OCI-LY1 (cell line): ENCODE results near the gene DPH2.

ENCODE experiments used
- H2AFZ ChIP-seq: fragments of 200-600 bp; sonication (generic), shearing (Covaris generic); 2 replicates; pipeline ENCODE4 v1.6.0; 2014; ENCODE audit warnings: antibody characterized with exemption, mild to moderate bottlenecking, low read length
- H3F3A ChIP-seq: fragments of 200-600 bp; sonication (generic), shearing (Covaris generic); 2 replicates; pipeline ENCODE4 v1.6.0; 2014; ENCODE audit warnings: mild to moderate bottlenecking, antibody characterized with exemption, low read length, moderate library complexity; ENCODE audit not compliant: insufficient read depth
- H3K27ac ChIP-seq: fragments of 200-600 bp; sonication (generic); 2 replicates; pipeline ENCODE4 v1.5.1; 2014; ENCODE audit warnings: low read length, mixed run types, mild to moderate bottlenecking, low read depth; ENCODE audit not compliant: poor library complexity, severe bottlenecking
- H3K27me3 ChIP-seq: fragments of 200-600 bp; sonication (generic); 2 replicates; pipeline ENCODE4 v1.6.0; 2014; ENCODE audit warnings: antibody characterized with exemption, mild to moderate bottlenecking, low read length, moderate library complexity; ENCODE audit not compliant: insufficient read depth
- H3K36me3 ChIP-seq: fragments of 200-600 bp; sonication (generic); 2 replicates; pipeline ENCODE4 v1.6.1; 2014; ENCODE audit warnings: mild to moderate bottlenecking, antibody characterized with exemption, low read length, moderate library complexity, mixed read lengths; ENCODE audit not compliant: insufficient read depth
- H3K4me1 ChIP-seq: fragments of 200-600 bp; sonication (generic); 2 replicates; pipeline ENCODE4 v1.5.1; 2014; ENCODE audit warnings: mild to moderate bottlenecking, low read length, moderate library complexity; ENCODE audit not compliant: insufficient read depth, severe bottlenecking
- H3K4me2 ChIP-seq: fragments of 200-600 bp; sonication (generic), shearing (Covaris generic); 2 replicates; pipeline ENCODE4 v1.6.1; 2014; ENCODE audit warnings: low read length
- H3K4me3 ChIP-seq: fragments of 200-600 bp; sonication (generic); 2 replicates; pipeline ENCODE4 v1.5.1; 2014; ENCODE audit warnings: low read length, low read depth, mild to moderate bottlenecking, mixed read lengths; ENCODE audit not compliant: poor library complexity, severe bottlenecking
- H3K79me2 ChIP-seq: fragments of 200-600 bp; shearing (Covaris generic); 2 replicates; pipeline ENCODE4 v1.6.1; 2016; ENCODE audit warnings: mixed run types, low read length, mixed read lengths; ENCODE audit not compliant: insufficient read depth
- H3K9ac ChIP-seq: fragments of 200-600 bp; sonication (generic), shearing (Covaris generic); 2 replicates; pipeline ENCODE4 v1.6.1; 2014; ENCODE audit warnings: mild to moderate bottlenecking, low read length, mixed read lengths
- H3K9me2 ChIP-seq: fragments of 200-600 bp; sonication (generic), shearing (Covaris generic); 2 replicates; pipeline ENCODE4 v1.6.1; 2014; ENCODE audit warnings: low read depth, mild to moderate bottlenecking, low read length, mixed read lengths
- H3K9me3 ChIP-seq: fragments of 200-600 bp; shearing (Covaris generic); 2 replicates; pipeline ENCODE4 v1.6.1; 2014; ENCODE audit warnings: low read length, mixed read lengths
- H4K20me1 ChIP-seq: fragments of 200-600 bp; sonication (generic), shearing (Covaris generic); 2 replicates; pipeline ENCODE4 v1.6.0; 2016; ENCODE audit warnings: mild to moderate bottlenecking, low read length; ENCODE audit not compliant: insufficient read depth
- CTCF ChIP-seq: fragments of 200-600 bp; sonication (generic), shearing (Covaris generic); IDR thresholded peaks from 2 replicates; pipeline ENCODE4 v1.5.1; 2017; ENCODE audit warnings: mild to moderate bottlenecking, antibody characterized with exemption, low read length, moderate library complexity, mixed read lengths
- EZH2 ChIP-seq: fragments of 200-600 bp; sonication (generic), shearing (Covaris generic); IDR thresholded peaks from 2 replicates; pipeline ENCODE4 v1.8.0; 2017; ENCODE audit warnings: borderline replicate concordance, mixed run types, mild to moderate bottlenecking, antibody characterized with exemption, low read length, moderate library complexity, mixed read lengths

Gene DPH2

GRCh38 chr1:43970911-43971310 lies 1.1 kb downstream of the DPH2 start:
- Histone ChIP-seq H3K4me3 (peak overlapping the region; percentile 89), H3K9ac (peak overlapping the region; percentile 69; the same call in 1 of the 2 replicates)

GRCh38 chr1:43971336-43971980 lies 1.6 kb downstream of the DPH2 start:
- H3K4me3 ChIP-seq: no peak overlapping the region
- no peak overlapping the region; the same call in 1 of the 2 replicates for H3K4me2 ChIP-seq
- H3K36me3 ChIP-seq: peaks cover 32% of the 10 kb centered on the region

More at GRCh38 chr1:43970911-43971310, 1.1 kb downstream of the DPH2 start:
- Histone ChIP-seq H3K4me1 (peaks cover 25% of the 10 kb centered on the region), H3K9me2 (no peaks in the 10 kb centered on the region), H3K9me3 (no peaks in the 10 kb centered on the region), H3K27ac (no peak overlapping the region), H3K79me2 (no peaks in the 10 kb centered on the region), H3K27me3 (no peaks in the 10 kb centered on the region), H3K36me3 (peaks cover 27% of the 10 kb centered on the region), H3K4me2 (peak overlapping the region; percentile 77), H2AFZ (no peak overlapping the region), H4K20me1 (no peaks in the 10 kb centered on the region), H3F3A (no peaks in the 10 kb centered on the region)
- no peak for TF ChIP-seq EZH2
- no peak for TF ChIP-seq CTCF

GRCh38 chr1:43973981-43974442 lies 4.2 kb downstream of the DPH2 start:
- peaks cover 47% of the 10 kb centered on the region for H3K4me1 ChIP-seq
- H3K27ac ChIP-seq: peak overlapping the region; percentile 60
- H3K9me3 ChIP-seq: no peaks in the 10 kb centered on the region
- peak overlapping the region; percentile 95 for H3K4me3 ChIP-seq
- no peak overlapping the region for H2AFZ ChIP-seq
- H3K9me2 ChIP-seq: no peaks in the 10 kb centered on the region
- peaks cover 4% of the 10 kb centered on the region; the same call in 1 of the 2 replicates for H3F3A ChIP-seq
- no peaks in the 10 kb centered on the region for H3K79me2 ChIP-seq
- H4K20me1 ChIP-seq: no peaks in the 10 kb centered on the region
- peaks cover 51% of the 10 kb centered on the region for H3K36me3 ChIP-seq
- peak overlapping the region; percentile 95 for H3K9ac ChIP-seq
- peak overlapping the region; percentile 91 for H3K4me2 ChIP-seq
- TF ChIP-seq CTCF (no peak), EZH2 (no peak)
- no peaks in the 10 kb centered on the region for H3K27me3 ChIP-seq

More at GRCh38 chr1:43971336-43971980, 1.6 kb downstream of the DPH2 start:
- peaks cover 31% of the 10 kb centered on the region for H3K4me1 ChIP-seq
- no peaks in the 10 kb centered on the region for H4K20me1 ChIP-seq
- H3K79me2 ChIP-seq: no peaks in the 10 kb centered on the region
- no peak overlapping the region for H3K27ac ChIP-seq
- H3K27me3 ChIP-seq: no peaks in the 10 kb centered on the region
- H3K9me2 ChIP-seq: no peaks in the 10 kb centered on the region
- no peak for TF ChIP-seq EZH2
- TF ChIP-seq CTCF: no peak
- H3K9ac ChIP-seq: no peak overlapping the region
- H3F3A ChIP-seq: no peaks in the 10 kb centered on the region
- H3K9me3 ChIP-seq: no peaks in the 10 kb centered on the region
- no peak overlapping the region for H2AFZ ChIP-seq
